ENCODE results near the gene KLHL8.

The KLHL8 gene

DNA sequence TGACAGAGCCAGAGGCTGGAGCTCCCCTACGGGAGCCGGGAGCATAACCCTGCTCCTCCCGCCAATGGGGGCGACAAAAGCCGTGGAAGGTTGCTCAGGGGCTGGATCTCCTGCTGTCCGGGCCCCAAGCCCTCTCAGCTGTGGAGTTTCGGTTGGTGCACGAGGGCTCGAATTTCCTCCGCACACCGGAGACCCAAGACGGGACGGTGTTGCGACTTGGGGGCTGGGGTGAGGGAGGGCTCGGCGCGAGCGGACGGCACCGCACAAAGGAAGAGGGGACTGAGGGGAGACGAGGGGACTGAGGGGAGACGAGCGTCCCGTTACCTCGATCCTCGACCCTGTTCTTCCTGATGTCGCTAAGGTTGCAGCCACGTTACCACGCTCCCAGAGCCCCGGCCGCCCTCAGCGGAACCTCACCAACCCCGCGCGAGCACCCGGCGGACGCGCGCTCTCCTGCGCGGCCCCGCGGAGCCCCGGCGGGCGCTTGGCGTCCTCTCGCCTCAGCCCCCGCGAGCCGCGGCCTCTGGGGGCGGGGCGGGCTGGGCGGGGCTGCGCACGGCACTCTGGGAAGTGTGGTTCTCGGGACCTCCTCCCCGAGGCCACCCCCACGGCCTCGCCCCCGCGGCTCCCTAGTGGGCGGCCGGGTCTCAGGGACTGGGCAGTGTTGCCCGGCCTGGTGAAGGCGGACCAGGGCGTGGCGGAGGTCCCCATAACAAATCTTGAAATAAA, at the start of gene KLHL8:
TSS of gene KLHL8 (minus strand) at position 525 of the 729 bp plus-strand sequence. CDS start 25,079 bp downstream, outside the sequence.
- H3K4me1 Mint-ChIP-seq: peaks cover 16% of the 10 kb centered on the region
- no peaks in the 10 kb centered on the region for H3K9me3 Mint-ChIP-seq
- peak; percentile 89 for DNase-seq
- H3K27me3 Mint-ChIP-seq: no peaks in the 10 kb centered on the region
- H3K4me3 Mint-ChIP-seq: peak within 1 kb of the TSS; percentile 86
- H3K27ac Mint-ChIP-seq: peak within 1 kb of the TSS; percentile 94
- peaks cover 3% of the 10 kb centered on the region for H3K36me3 Mint-ChIP-seq
- CTCF ChIA-PET: interaction anchor here (0.9 to 2.1 kb wide), 7 partner anchors 9 to 298 kb away, joined by 3 to 9 read pairs (median 3); no protein-coding TSS in a partner anchor

DNA sequence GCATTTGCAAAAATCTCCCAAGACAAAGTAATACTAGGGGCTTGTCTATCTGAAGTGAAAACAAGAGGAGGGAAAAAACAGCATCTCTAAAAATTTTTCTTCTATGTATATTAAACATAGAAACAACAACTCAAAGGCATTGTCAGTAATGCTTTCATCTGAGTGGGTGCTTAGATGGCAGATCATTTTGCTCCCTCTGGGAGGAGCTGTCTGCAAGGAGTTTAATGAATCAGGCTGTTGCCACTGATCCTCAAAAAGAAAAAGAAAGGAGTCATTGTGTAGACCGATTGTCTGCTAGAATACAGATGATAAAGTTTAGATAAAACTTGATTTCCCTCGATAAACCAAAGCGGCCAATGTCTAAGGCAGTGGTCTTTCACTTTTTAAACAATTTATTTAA, 49.7 kb upstream of the KLHL8 start:
- Mint-ChIP-seq H3K9me3 (no peaks in the 10 kb centered on the region), H3K36me3 (no peaks in the 10 kb centered on the region), H3K4me3 (no peak overlapping the region), H3K4me1 (no peaks in the 10 kb centered on the region), H3K27ac (no peak overlapping the region), H3K27me3 (peaks cover 11% of the 10 kb centered on the region)
- DNase-seq: peak; percentile 27
- CTCF ChIA-PET: no interaction called here

DNA sequence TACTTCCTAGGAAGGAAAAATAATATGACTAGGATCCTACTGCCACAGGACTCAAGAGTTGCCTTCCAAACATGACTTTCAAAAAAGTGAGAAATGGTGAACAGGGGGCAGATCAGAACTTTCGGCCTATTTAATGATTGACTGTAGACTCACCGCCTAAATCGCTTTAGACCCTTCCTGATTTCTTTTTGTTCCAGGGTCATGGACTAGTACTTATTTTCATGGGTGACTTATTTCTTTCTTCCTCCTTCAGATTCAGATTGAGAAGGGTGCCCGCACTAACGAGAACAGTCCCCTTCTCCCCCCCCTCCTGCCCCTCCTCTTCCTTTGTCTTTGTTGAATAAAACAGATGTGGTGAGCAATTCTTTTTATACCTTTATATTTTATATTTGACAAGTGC, 48.0 kb upstream of the KLHL8 start:
- no peaks in the 10 kb centered on the region for H3K36me3 Mint-ChIP-seq
- DNase-seq: no peak
- CTCF ChIA-PET: no interaction called here
- H3K4me1 Mint-ChIP-seq: no peaks in the 10 kb centered on the region
- H3K4me3 Mint-ChIP-seq: no peak overlapping the region
- peaks cover 11% of the 10 kb centered on the region for H3K27me3 Mint-ChIP-seq
- no peak overlapping the region for H3K27ac Mint-ChIP-seq
- no peaks in the 10 kb centered on the region for H3K9me3 Mint-ChIP-seq

DNA sequence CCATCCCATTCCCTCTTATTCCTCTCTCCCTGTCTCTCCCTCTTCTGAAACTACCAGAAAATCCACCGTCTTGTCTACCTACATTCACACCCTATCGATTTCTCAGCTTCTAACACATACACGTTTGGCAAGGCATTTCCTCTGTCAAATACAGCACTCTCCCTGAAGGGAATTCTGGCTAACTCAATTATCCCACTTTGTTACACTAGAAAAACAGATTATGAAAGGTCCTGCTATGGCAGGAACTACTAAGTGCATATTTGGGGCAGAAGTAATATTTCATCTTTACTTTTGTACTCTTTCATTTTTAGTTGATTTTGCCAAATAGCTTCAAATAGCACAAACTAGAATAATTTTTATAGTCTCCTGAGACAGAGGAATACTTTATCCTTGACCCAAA, 46.6 kb upstream of the KLHL8 start:
- Mint-ChIP-seq H3K27ac (no peak overlapping the region), H3K4me1 (no peaks in the 10 kb centered on the region), H3K4me3 (no peak overlapping the region), H3K36me3 (no peaks in the 10 kb centered on the region), H3K27me3 (peaks cover 17% of the 10 kb centered on the region), H3K9me3 (peaks cover 4% of the 10 kb centered on the region)
- CTCF ChIA-PET: no interaction called here
- DNase-seq: no peak

DNA sequence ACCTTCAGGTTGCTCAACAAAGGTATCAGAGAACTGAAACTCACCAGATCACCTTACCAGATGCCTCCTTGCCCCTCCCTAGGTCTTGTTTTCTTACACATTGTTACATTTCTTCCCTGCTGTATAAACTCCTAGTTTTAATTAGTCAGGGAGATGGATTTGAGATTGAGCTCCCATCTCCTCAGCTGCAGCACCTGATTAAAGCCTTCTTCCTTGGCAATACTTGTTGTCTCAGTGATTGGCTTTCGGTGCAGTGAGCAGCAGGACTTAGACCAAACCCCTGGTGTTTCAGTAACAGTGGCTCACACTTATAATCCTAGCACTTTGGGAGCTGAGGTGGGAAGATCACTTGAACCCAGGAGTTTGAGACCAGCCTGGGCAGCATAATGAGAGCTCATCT, 42.5 kb upstream of the KLHL8 start:
- Mint-ChIP-seq H3K27ac (no peak overlapping the region), H3K27me3 (peaks cover 25% of the 10 kb centered on the region), H3K9me3 (peaks cover 4% of the 10 kb centered on the region), H3K36me3 (no peaks in the 10 kb centered on the region), H3K4me1 (no peaks in the 10 kb centered on the region), H3K4me3 (no peak overlapping the region)
- no peak for DNase-seq
- CTCF ChIA-PET: no interaction called here

DNA sequence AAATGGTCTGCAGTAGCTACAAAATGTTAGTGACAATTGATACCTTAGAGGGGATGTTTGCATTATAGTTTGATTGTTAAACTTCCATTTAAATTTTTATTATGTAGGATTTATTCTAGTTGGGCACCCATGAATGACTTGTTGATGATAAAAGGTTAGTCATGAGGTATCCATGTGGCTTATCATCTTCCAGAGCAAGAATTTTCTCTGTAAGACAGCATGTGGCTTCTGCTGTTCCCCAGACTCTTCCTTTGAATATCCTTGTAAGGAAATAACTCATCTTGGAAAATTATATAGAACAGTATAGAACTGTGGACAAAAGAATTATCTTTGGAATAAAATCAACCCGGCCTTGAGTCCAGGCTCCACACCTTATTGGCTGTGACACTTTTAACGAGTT, 40.1 kb upstream of the KLHL8 start:
- peaks cover 15% of the 10 kb centered on the region for H3K27me3 Mint-ChIP-seq
- no peaks in the 10 kb centered on the region for H3K36me3 Mint-ChIP-seq
- CTCF ChIA-PET: no interaction called here

DNA sequence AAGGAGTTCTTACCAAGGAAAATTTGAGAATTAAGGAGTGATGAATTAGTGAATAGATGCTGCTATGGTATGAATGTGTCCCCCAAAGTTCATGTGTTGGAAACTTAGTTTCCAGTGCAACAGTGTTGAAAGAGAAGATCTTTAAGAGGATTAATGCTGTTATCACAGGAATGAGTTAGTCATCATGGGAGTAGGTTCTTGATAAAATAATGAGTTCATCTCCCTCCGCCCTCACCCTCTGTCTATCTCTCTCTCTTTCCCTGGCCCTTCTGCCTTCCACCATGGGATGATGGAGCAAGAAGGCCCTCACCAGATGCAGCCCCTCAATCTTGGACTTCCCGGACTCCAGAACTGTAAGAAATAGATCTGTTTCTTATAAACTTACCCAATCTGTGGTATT, 38.3 kb upstream of the KLHL8 start:
- DNase-seq: no peak
- peaks cover 14% of the 10 kb centered on the region for H3K27me3 Mint-ChIP-seq

More for the DNA sequence above, 40.1 kb upstream of the KLHL8 start:
- DNase-seq: no peak
- H3K4me3 Mint-ChIP-seq: no peak overlapping the region
- peaks cover 4% of the 10 kb centered on the region for H3K9me3 Mint-ChIP-seq
- no peaks in the 10 kb centered on the region for H3K4me1 Mint-ChIP-seq
- H3K27ac Mint-ChIP-seq: no peak overlapping the region

DNA sequence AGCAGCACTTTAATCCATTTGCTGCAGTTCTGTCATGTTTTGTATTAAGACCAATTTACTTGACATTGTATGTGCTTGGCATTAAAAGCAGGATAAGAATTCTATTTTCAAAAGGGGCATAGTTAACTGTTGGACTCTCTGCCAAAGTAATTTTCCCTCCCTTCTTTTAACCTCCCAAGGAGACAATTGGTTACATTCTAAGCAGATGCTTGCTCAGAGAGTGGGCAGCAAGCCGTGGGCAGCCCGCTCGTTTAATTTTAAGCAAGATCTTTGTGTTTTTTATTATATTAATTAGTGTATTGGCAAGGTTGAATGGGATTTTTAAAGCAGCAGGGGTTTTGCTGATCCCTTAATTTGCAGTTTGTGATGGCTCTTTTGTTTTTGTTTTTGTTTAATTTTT, 37.1 kb upstream of the KLHL8 start:
- H3K4me3 Mint-ChIP-seq: no peak overlapping the region
- peaks cover 8% of the 10 kb centered on the region for H3K27me3 Mint-ChIP-seq
- no peaks in the 10 kb centered on the region for H3K4me1 Mint-ChIP-seq
- DNase-seq: no peak
- no peak overlapping the region for H3K27ac Mint-ChIP-seq
- no peaks in the 10 kb centered on the region for H3K36me3 Mint-ChIP-seq
- CTCF ChIA-PET: no interaction called here
- H3K9me3 Mint-ChIP-seq: no peaks in the 10 kb centered on the region

More for the DNA sequence above, 38.3 kb upstream of the KLHL8 start:
- CTCF ChIA-PET: no interaction called here
- Mint-ChIP-seq H3K4me1 (no peaks in the 10 kb centered on the region), H3K27ac (no peak overlapping the region), H3K4me3 (no peak overlapping the region), H3K36me3 (no peaks in the 10 kb centered on the region), H3K9me3 (peaks cover 4% of the 10 kb centered on the region)

DNA sequence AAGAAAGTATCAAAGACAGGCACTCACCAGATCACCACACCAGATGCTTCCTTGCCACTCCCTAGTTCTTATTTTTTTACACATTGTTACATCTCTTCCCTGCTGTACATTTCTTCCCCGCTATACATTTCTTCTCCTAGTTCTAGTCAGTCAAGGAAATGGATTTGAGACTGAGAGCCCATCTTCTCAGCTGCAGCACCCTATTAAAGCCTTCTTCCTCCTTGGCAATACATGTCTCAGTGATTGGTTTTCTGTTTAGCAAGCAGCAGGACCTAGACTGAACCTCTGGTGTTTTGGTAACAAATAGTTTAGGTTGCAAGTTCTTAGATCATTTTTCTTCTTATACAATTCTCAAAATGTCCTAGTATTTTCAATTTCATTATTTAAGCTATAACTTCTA, 35.3 kb upstream of the KLHL8 start:
- Mint-ChIP-seq H3K36me3 (no peaks in the 10 kb centered on the region), H3K27ac (no peak overlapping the region), H3K27me3 (peaks cover 8% of the 10 kb centered on the region), H3K4me3 (no peak overlapping the region), H3K4me1 (no peaks in the 10 kb centered on the region), H3K9me3 (no peaks in the 10 kb centered on the region)
- CTCF ChIA-PET: no interaction called here
- no peak for DNase-seq

DNA sequence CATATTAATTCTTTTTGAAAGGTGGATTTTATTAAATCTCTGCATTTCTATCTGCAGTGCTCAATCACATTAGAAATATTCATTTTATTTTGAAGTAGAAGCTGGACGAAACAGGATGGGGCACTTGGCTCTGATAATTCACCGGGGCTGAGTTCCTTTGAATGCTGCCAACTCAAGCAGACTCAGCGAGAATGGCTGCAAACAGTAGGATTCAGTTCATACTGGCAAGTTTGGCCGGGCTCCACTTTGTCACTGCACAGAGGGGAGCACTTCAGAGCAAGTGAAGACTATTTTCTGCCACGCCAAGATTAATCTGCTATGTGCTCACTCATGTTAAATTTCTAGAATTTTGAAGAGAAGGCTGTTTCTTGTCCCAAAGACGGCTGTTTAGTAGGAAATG, 30.7 kb upstream of the KLHL8 start:
- DNase-seq: no peak
- H3K36me3 Mint-ChIP-seq: no peaks in the 10 kb centered on the region
- no peak overlapping the region for H3K4me3 Mint-ChIP-seq
- peaks cover 5% of the 10 kb centered on the region for H3K9me3 Mint-ChIP-seq
- peaks cover 9% of the 10 kb centered on the region for H3K27me3 Mint-ChIP-seq
- H3K4me1 Mint-ChIP-seq: no peaks in the 10 kb centered on the region
- no peak overlapping the region for H3K27ac Mint-ChIP-seq
- CTCF ChIA-PET: no interaction called here

DNA sequence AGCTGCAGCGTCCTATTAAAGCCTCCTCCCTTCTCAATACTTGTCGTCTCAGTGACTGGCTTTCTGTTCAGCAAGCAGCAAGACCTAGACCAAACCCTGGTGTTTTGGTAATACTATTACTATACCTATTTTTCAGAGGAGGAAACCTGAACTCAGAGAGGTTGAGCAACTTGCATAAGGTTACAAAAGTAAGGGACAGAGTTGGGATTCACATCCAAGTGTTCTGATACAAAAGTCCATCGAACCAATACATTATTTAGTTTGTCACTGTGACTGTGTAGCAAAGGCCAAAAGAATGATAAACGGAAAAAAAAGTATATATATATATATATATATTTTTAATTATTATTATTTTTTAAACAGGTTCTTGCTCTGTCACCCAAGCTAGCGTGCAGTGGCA, 29.9 kb upstream of the KLHL8 start:
- peaks cover 5% of the 10 kb centered on the region for H3K9me3 Mint-ChIP-seq
- no peak overlapping the region for H3K4me3 Mint-ChIP-seq
- H3K27me3 Mint-ChIP-seq: peaks cover 9% of the 10 kb centered on the region
- no peaks in the 10 kb centered on the region for H3K36me3 Mint-ChIP-seq
- no peak for DNase-seq
- H3K27ac Mint-ChIP-seq: no peak overlapping the region
- CTCF ChIA-PET: interaction anchor here (0.7 kb wide), 1 partner anchor 11 kb away, joined by 3 read pairs; no protein-coding TSS in a partner anchor
- H3K4me1 Mint-ChIP-seq: no peaks in the 10 kb centered on the region

DNA sequence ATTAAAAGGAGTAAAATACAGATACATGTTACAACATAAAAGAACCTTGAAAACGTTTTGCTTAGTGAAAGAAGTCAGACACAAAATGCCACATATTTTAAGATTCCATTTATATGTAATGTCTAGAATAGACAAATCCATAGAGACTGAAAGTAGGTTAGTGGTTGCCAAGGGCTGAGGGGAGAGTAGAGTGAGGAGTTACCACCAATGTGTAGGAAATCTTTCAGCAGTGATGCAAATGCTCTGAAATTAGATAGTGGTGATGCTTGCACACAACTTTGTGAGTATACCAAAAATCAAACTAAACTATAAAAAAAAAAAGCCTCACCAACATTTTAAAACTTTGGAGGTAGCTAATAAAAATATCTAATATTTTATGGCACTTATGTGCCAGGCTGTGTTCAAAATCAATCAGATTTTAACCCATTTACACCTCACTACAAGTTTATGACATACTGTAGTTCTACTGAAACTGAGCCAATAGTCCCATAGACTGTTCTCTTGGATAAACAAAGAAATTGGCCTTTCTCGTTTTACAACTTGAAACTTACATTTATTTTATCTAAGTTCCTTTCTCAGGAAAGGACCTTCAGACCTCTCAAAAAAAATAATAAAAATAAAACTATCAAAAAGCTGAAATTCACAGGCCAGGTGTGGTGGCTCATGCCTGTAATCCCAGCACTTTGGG, 29.1 kb upstream of the KLHL8 start:
- CTCF ChIA-PET: interaction anchor here (0.7 kb wide), 1 partner anchor 10 kb away, joined by 3 read pairs; no protein-coding TSS in a partner anchor
- Mint-ChIP-seq H3K36me3 (no peaks in the 10 kb centered on the region), H3K27ac (no peak overlapping the region), H3K27me3 (peaks cover 9% of the 10 kb centered on the region), H3K4me3 (no peak overlapping the region), H3K9me3 (peaks cover 5% of the 10 kb centered on the region), H3K4me1 (no peaks in the 10 kb centered on the region)
- DNase-seq: no peak

DNA sequence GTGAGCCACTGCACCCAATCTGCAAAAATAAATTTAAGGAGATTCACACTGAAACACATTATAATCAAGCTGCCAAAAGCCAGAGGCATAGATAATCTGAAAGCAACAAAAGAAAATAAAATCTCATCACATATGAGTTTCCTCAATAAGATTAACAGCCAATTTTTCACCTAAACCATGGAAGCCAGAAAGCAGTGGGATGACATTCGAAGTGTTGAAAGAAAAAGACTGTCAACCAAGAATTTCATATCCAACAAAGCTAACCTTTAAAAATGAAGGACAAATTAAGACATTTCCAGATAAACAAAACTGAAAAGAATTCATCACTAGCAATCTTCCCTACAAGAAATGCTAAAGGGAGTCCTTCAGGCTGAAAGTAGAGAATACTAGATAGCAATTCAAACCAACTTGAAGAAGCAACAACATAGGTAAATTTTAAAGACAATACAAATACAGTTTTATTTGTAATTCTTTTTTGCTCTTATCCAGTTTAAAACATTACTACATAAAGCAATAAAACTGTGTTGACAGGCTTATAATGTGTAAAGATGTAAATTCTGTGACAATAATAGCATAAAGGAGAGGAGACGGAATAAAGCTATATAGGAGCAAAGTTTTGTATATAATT, 23.1 kb upstream of the KLHL8 start:
- H3K9me3 Mint-ChIP-seq: peaks cover 19% of the 10 kb centered on the region
- no peak overlapping the region for H3K27ac Mint-ChIP-seq
- H3K4me3 Mint-ChIP-seq: no peak overlapping the region
- CTCF ChIA-PET: interaction anchor here (0.7 kb wide), 1 partner anchor 97 kb away, joined by 3 read pairs; no protein-coding TSS in a partner anchor
- DNase-seq: no peak
- H3K4me1 Mint-ChIP-seq: no peaks in the 10 kb centered on the region
- peaks cover 3% of the 10 kb centered on the region for H3K36me3 Mint-ChIP-seq
- peaks cover 25% of the 10 kb centered on the region for H3K27me3 Mint-ChIP-seq

DNA sequence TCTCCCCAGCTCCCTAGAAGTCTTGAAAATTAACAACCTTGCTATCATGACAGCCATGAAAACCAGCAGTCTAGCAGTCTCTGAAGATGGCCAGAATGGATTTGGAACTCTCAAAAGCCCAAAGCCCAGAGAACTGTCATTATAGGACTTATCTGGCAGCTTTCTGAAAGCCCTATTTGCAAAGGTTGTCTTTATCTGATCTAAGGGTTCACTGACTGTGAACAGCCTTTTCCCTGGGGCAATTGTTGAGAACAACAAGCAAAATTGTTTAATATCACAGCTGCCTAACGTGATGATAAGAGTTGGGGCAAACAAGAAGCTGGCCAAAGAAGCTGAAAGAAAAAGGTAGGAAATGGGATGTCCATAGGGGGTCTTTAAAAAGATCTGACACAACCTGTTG, 20.9 kb upstream of the KLHL8 start:
- H3K36me3 Mint-ChIP-seq: peaks cover 3% of the 10 kb centered on the region

More for the DNA sequence above, 20.9 kb upstream of the KLHL8 start:
- Mint-ChIP-seq H3K27ac (no peak overlapping the region), H3K27me3 (peaks cover 16% of the 10 kb centered on the region), H3K4me1 (peaks cover under 1% of the 10 kb centered on the region), H3K4me3 (no peak overlapping the region), H3K9me3 (peaks cover 15% of the 10 kb centered on the region)
- CTCF ChIA-PET: no interaction called here
- DNase-seq: no peak

Data from activated naive CD4-positive, alpha-beta T cell treated with anti-CD3 and anti-CD28 coated beads, Interleukin-2, amount 10 ng/mL, durations not matched to agents 7 days and 5 days (primary cell).